ES-I3 (cell line): ENCODE data around the gene CPSF2.
"Not testable (repeated sequence)": the region's sequence is repeated elsewhere in the genome, so short reads cannot be mapped to it uniquely, and the experiment has no call there.

Experiments
- H3K36me3 ChIP-seq: 2 replicates; pipeline ENCODE4 v1.6.1; 2013; ENCODE audit warnings: mild to moderate bottlenecking, low read length, control low read depth, moderate library complexity; ENCODE audit not compliant: insufficient read depth
- H3K4me1 ChIP-seq: 2 replicates; pipeline ENCODE4 v1.6.1; 2013; ENCODE audit warnings: mild to moderate bottlenecking, control low read depth, low read length; ENCODE audit not compliant: insufficient read depth
- H3K9ac ChIP-seq: 2 replicates; pipeline ENCODE4 v1.6.1; 2013; ENCODE audit warnings: low read depth, mild to moderate bottlenecking, low read length, moderate library complexity
- H3K9me3 ChIP-seq: 2 replicates; pipeline ENCODE4 v1.6.1; 2013; ENCODE audit warnings: mild to moderate bottlenecking, low read length, moderate library complexity; ENCODE audit not compliant: control insufficient read depth, insufficient read depth

Gene CPSF2

GRCh38 chr14:92187616-92188015 lies 65.8 kb downstream of the CPSF2 start:
- not testable (repeated sequence) for H3K36me3 ChIP-seq, H3K4me1 ChIP-seq

GRCh38 chr14:92190768-92191167 lies 69.0 kb downstream of the CPSF2 start:
- peaks cover 8% of the 10 kb centered on the region for H3K9me3 ChIP-seq
- H3K9ac ChIP-seq: no peak overlapping the region
- no peaks in the 10 kb centered on the region for H3K36me3 ChIP-seq
- H3K4me1 ChIP-seq: no peaks in the 10 kb centered on the region

More at GRCh38 chr14:92187616-92188015, 65.8 kb downstream of the CPSF2 start:
- H3K9ac ChIP-seq, H3K9me3 ChIP-seq: not testable (repeated sequence)

GRCh38 chr14:92198804-92199203 lies 77.0 kb downstream of the CPSF2 start:
- Histone ChIP-seq H3K4me1 (no peaks in the 10 kb centered on the region), H3K36me3 (no peaks in the 10 kb centered on the region), H3K9ac (no peak overlapping the region), H3K9me3 (no peaks in the 10 kb centered on the region)

GRCh38 chr14:92199763-92200162 lies 78.0 kb downstream of the CPSF2 start:
- H3K4me1 ChIP-seq: no peaks in the 10 kb centered on the region
- H3K9ac ChIP-seq: peak overlapping the region; percentile 12; the same call in 1 of the 2 replicates
- H3K36me3 ChIP-seq: no peaks in the 10 kb centered on the region
- no peaks in the 10 kb centered on the region for H3K9me3 ChIP-seq

- Histone ChIP-seq H3K4me1 (peaks cover 8% of the 10 kb centered on the region; the same call in 1 of the 2 replicates), H3K9ac (no peak overlapping the region), H3K9me3 (no peaks in the 10 kb centered on the region), H3K36me3 (no peaks in the 10 kb centered on the region)
Observed at GRCh38 chr14:92203116-92203515, 81.3 kb downstream of the CPSF2 start.

DNA sequence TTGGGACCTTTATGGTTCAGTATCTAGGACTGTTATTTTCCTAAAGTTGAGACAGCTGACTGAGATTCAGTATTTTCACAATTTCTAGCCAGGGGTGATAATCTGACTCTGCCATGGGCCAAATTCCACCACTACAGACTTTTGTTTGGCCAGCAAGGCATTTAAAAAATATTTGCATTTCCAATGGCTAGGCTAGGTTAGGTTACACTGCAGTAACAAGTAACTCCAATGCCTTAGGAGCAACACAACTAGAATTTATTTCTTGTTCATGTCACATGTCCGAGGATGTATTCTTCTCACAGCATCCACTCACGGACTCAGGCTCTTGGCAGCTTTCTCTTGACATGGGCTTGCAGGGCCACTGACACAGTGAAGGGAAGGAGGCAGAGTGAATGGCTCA lies 83.0 kb downstream of the CPSF2 start:
- Histone ChIP-seq H3K9me3 (no peaks in the 10 kb centered on the region), H3K36me3 (no peaks in the 10 kb centered on the region), H3K4me1 (peaks cover 8% of the 10 kb centered on the region; the same call in 1 of the 2 replicates), H3K9ac (no peak overlapping the region)

DNA sequence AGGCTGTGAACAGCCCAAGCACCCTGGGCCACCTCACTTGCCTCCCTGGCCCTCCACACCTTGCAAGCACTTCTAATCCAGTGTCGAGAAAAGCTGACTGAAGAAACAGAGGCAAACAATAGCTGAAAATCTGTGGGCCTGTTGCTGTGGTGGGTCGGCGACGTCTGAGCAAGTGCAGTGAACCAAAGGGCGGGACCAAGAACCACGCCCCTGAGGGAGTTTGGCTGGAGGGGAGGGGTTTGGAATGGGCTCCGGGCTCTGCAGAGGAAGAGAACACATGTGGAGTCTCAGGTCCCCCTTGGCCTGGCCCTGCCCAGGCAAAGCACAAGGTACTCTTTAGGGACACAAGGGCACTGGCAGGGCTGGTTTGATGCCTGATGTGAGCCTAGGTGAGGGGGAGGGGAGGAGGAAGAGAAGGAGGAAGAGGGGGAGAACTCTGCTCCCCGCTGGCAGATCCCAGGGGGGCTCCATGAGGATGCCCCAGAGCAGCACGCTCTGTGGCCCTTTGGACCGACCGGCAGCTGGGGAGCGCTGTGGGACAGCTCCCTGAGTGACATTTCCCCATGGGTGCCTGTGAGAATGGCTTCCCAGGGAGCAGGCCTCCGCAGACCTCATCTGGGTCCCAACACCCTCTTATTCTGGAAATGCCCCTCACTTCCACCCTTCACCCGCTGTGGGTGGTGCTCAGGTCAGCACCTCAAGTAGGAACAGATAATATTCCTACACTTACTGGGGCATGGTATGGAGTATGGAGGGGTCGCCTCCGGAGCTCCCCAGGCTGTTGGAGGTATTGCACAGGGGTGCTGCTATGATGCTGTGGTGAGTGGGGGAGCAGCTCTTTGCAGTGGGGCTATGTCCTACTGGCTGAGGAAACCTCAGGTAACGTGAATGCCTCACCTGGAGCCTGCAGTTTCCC lies 85.5 kb downstream of the CPSF2 start:
- H3K9me3 ChIP-seq: no peaks in the 10 kb centered on the region; the same call in 1 of the 2 replicates
- no peaks in the 10 kb centered on the region for H3K36me3 ChIP-seq
- H3K9ac ChIP-seq: no peak overlapping the region
- H3K4me1 ChIP-seq: peaks cover 8% of the 10 kb centered on the region; the same call in 1 of the 2 replicates

GRCh38 chr14:92207928-92208265 lies 86.1 kb downstream of the CPSF2 start:
- Histone ChIP-seq H3K9ac (no peak overlapping the region), H3K36me3 (no peaks in the 10 kb centered on the region), H3K4me1 (peaks cover 8% of the 10 kb centered on the region; the same call in 1 of the 2 replicates), H3K9me3 (no peaks in the 10 kb centered on the region; the same call in 1 of the 2 replicates)

GRCh38 chr14:92209141-92209540 lies 87.4 kb downstream of the CPSF2 start:
- Histone ChIP-seq H3K9me3 (no peaks in the 10 kb centered on the region; the same call in 1 of the 2 replicates), H3K9ac (no peak overlapping the region), H3K4me1 (peaks cover 8% of the 10 kb centered on the region; the same call in 1 of the 2 replicates), H3K36me3 (no peaks in the 10 kb centered on the region)

- H3K9me3 ChIP-seq, H3K9ac ChIP-seq, H3K36me3 ChIP-seq, H3K4me1 ChIP-seq: not testable (repeated sequence)
Observed at GRCh38 chr14:92213125-92213524, 91.4 kb downstream of the CPSF2 start.

GRCh38 chr14:92215579-92215978 lies 93.8 kb downstream of the CPSF2 start:
- H3K9me3 ChIP-seq: no peaks in the 10 kb centered on the region; the same call in 1 of the 2 replicates
- H3K4me1 ChIP-seq: no peaks in the 10 kb centered on the region
- H3K36me3 ChIP-seq: no peaks in the 10 kb centered on the region
- no peak overlapping the region for H3K9ac ChIP-seq

DNA sequence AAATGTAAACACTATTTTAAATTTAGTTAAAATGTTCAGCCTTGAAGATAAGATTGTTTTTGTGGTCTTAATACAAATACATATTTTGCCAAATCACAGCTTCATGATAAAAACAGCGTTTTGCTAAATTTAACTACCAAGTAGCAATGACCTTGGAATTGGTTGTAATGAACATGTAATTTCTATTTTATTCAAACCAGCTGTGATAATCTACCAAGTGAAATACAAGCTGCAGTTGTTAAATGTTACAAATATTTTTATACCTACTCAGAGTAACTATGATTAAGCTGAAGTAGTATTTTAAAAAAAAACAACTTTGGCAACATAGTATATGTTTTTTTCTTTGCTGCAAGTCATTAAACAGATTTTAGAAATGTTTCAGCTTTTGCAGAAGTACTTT lies 96.2 kb downstream of the CPSF2 start:
- H3K36me3 ChIP-seq: no peaks in the 10 kb centered on the region
- H3K4me1 ChIP-seq: no peaks in the 10 kb centered on the region
- no peaks in the 10 kb centered on the region for H3K9me3 ChIP-seq
- no peak overlapping the region for H3K9ac ChIP-seq
